ENCODE measurements around the gene PARP12.

Gene PARP12

GRCh38 chr7:140018125-140019043, 44.4 kb downstream of the PARP12 start:
- H3K4me3 ChIP-seq (replicated peaks; ENCODE audit: low read depth, low read length): no peak overlapping the region
- no peak for TF ChIP-seq CTCF (IDR thresholded peaks at IDR 0.05; ENCODE audit: low read length, missing control alignments)
- DNase-seq (ENCODE audit: low read depth): no peak

GRCh38 chr7:140017543-140017942, 45.2 kb downstream of the PARP12 start:
- no peak overlapping the region for H3K4me3 ChIP-seq (replicated peaks; ENCODE audit: low read depth, low read length)
- no peak for DNase-seq (ENCODE audit: low read depth)
- TF ChIP-seq CTCF (IDR thresholded peaks at IDR 0.05; ENCODE audit: low read length, missing control alignments): no peak

GRCh38 chr7:140017034-140017433, 45.7 kb downstream of the PARP12 start:
- no peak overlapping the region for H3K4me3 ChIP-seq (replicated peaks; ENCODE audit: low read depth, low read length)
- no peak for DNase-seq (ENCODE audit: low read depth)
- TF ChIP-seq CTCF (IDR thresholded peaks at IDR 0.05; ENCODE audit: low read length, missing control alignments): no peak

GRCh38 chr7:140016540-140016939, 46.2 kb downstream of the PARP12 start:
- no peak for TF ChIP-seq CTCF (IDR thresholded peaks at IDR 0.05; ENCODE audit: low read length, missing control alignments)
- no peak for DNase-seq (ENCODE audit: low read depth)
- H3K4me3 ChIP-seq (replicated peaks; ENCODE audit: low read depth, low read length): no peak overlapping the region

- no peak for DNase-seq (ENCODE audit: low read depth)
- TF ChIP-seq CTCF (IDR thresholded peaks at IDR 0.05; ENCODE audit: low read length, missing control alignments): no peak
- H3K4me3 ChIP-seq (replicated peaks; ENCODE audit: low read depth, low read length): no peak overlapping the region
Observed at GRCh38 chr7:140015471-140015970, 47.2 kb downstream of the PARP12 start.

GRCh38 chr7:140014123-140014522, 48.6 kb downstream of the PARP12 start:
- no peak for TF ChIP-seq CTCF (IDR thresholded peaks at IDR 0.05; ENCODE audit: low read length, missing control alignments)
- H3K4me3 ChIP-seq (replicated peaks; ENCODE audit: low read depth, low read length): no peak overlapping the region
- no peak for DNase-seq (ENCODE audit: low read depth)

Measured in fibroblast of pulmonary artery (primary cell).